AG08395 (cell line): ENCODE measurements around the gene EPHA3.

Source experiments
- DNase-seq: peaks from one replicate; pipeline ENCODE4 v3.0.0; 2012; ENCODE audit warnings: mixed read lengths, low spot score

The EPHA3 gene

GRCh38 chr3:89362496-89362895 is 255.1 kb downstream of the EPHA3 start:
- no peak for DNase-seq

- no peak for DNase-seq
These were observed 255.8 kb downstream of the EPHA3 start for GRCh38 chr3:89363171-89363570.

- DNase-seq, result no peak
These were observed 256.9 kb downstream of the EPHA3 start for GRCh38 chr3:89364314-89364713.

- DNase-seq, result no peak
These were observed 259.7 kb downstream of the EPHA3 start for GRCh38 chr3:89367166-89367565.

- no peak for DNase-seq
These were observed 261.4 kb downstream of the EPHA3 start for GRCh38 chr3:89368846-89369245.

GRCh38 chr3:89372456-89372855 is 265.0 kb downstream of the EPHA3 start:
- DNase-seq, result peak; percentile 20

- DNase-seq, result no peak
These were observed 266.0 kb downstream of the EPHA3 start for GRCh38 chr3:89373434-89373833.

GRCh38 chr3:89375451-89375850 is 268.0 kb downstream of the EPHA3 start:
- no peak for DNase-seq

GRCh38 chr3:89380016-89380415 is 272.6 kb downstream of the EPHA3 start:
- no peak for DNase-seq

- no peak for DNase-seq
These were observed 285.6 kb downstream of the EPHA3 start for GRCh38 chr3:89392991-89393390.

- DNase-seq, result no peak
These were observed 288.0 kb downstream of the EPHA3 start for GRCh38 chr3:89395456-89395855.

- DNase-seq, result no peak
These were observed 288.6 kb downstream of the EPHA3 start for GRCh38 chr3:89395996-89396395.

GRCh38 chr3:89402051-89402450 is 294.6 kb downstream of the EPHA3 start:
- no peak for DNase-seq

GRCh38 chr3:89405176-89405575 is 297.8 kb downstream of the EPHA3 start:
- DNase-seq, result no peak

GRCh38 chr3:89405593-89405992 is 298.2 kb downstream of the EPHA3 start:
- DNase-seq, result no peak

GRCh38 chr3:89411201-89411600 is 303.8 kb downstream of the EPHA3 start:
- DNase-seq, result no peak

- DNase-seq, result no peak
These were observed 306.8 kb downstream of the EPHA3 start for GRCh38 chr3:89414270-89414669.

- no peak for DNase-seq
These were observed 312.3 kb downstream of the EPHA3 start for GRCh38 chr3:89419647-89420241.

GRCh38 chr3:89426060-89426459 is 318.6 kb downstream of the EPHA3 start:
- DNase-seq, result no peak

- DNase-seq, result no peak
These were observed 327.4 kb downstream of the EPHA3 start for GRCh38 chr3:89434621-89435380.

- DNase-seq, result no peak
These were observed 329.4 kb downstream of the EPHA3 start for GRCh38 chr3:89436846-89437245.

GRCh38 chr3:89440386-89440785 is 333.0 kb downstream of the EPHA3 start:
- DNase-seq, result no peak

GRCh38 chr3:89441141-89441540 is 333.7 kb downstream of the EPHA3 start:
- no peak for DNase-seq

GRCh38 chr3:89446593-89446992 is 339.2 kb downstream of the EPHA3 start:
- DNase-seq, result no peak
